Measurements from ENCODE around the gene NTN1. TPM values are rescaled to one million over a fixed set of nuclear protein-coding genes. Genes with fewer than 3 reads are reported as not detected.

The NTN1 gene
- total RNA-seq, 1 experiment from 2014 or later, result 1.2 TPM

- Histone ChIP-seq H3T11ph (ENCODE audit: low read length) (no peak overlapping the region), H3K56ac (ENCODE audit: insufficient read length, low read depth, low read length) (no peak overlapping the region), H2BK20ac (ENCODE audit: low read depth, low read length, poor library complexity, severe bottlenecking) (no peak overlapping the region), H3K9me3 (ENCODE audit: control insufficient read depth, low read depth, low read length) (no peaks in the 10 kb centered on the region), H3K27me3 (ENCODE audit: insufficient read depth, low read length) (no peaks in the 10 kb centered on the region), H3K23ac (ENCODE audit: insufficient read length, low read depth, low read length) (no peak overlapping the region), H2AK5ac (ENCODE audit: insufficient read length, low read length) (no peak overlapping the region), H2BK15ac (ENCODE audit: low read depth, low read length) (no peak overlapping the region), H3K79me1 (ENCODE audit: insufficient read depth, low read depth, low read length, poor library complexity, severe bottlenecking) (no peaks in the 10 kb centered on the region), H4K8ac (replicated peaks; ENCODE audit: insufficient read length, low read depth, low read length) (no peak overlapping the region), H3K4me1 (ENCODE audit: insufficient read depth, low read length) (peaks cover 2% of the 10 kb centered on the region; the same call in 1 of the 2 replicates), H3K4ac (ENCODE audit: low read depth, low read length) (no peak overlapping the region), H4K91ac (ENCODE audit: insufficient read length, low read depth, low read length) (no peak overlapping the region), H3K14ac (ENCODE audit: insufficient read depth, low read length) (no peak overlapping the region), H4K5ac (ENCODE audit: insufficient read length, low read depth, low read length) (no peak overlapping the region), H2AFZ (ENCODE audit: low read length) (no peak overlapping the region), H3K4me2 (ENCODE audit: insufficient read depth, insufficient read length, low read length) (no peak overlapping the region), H2BK5ac (ENCODE audit: insufficient read length, low read length) (no peak overlapping the region), H4K20me1 (ENCODE audit: control insufficient read depth, insufficient read depth, insufficient read length) (no peaks in the 10 kb centered on the region), H2BK120ac (ENCODE audit: low read depth, low read length, poor library complexity, severe bottlenecking) (no peak overlapping the region), H3K18ac (ENCODE audit: insufficient read length, low read depth, low read length) (no peak overlapping the region), H3K9ac (ENCODE audit: extremely low read depth, insufficient read length, low read length) (no peak overlapping the region), H3K79me2 (ENCODE audit: insufficient read depth, low read length) (no peaks in the 10 kb centered on the region), H3K27ac (ENCODE audit: insufficient read length, low read depth, low read length) (no peak overlapping the region), H3K23me2 (ENCODE audit: insufficient read length, low read depth, low read length, poor library complexity, severe bottlenecking) (peaks cover under 1% of the 10 kb centered on the region), H2BK12ac (ENCODE audit: insufficient read length, low read depth, low read length) (no peak overlapping the region)
- H3K4me1 Mint-ChIP-seq, result peaks cover 9 to 14% of the 10 kb centered on the region in 2 experiments
- H3K27ac Mint-ChIP-seq, result no peak overlapping the region
- WGBS (ENCODE audit: extremely low coverage, insufficient read length, low lambda C conversion rate), result no CpG with 5 or more reads among the region's 8 CpGs
- no peaks in the 10 kb centered on the region for H3K9me3 Mint-ChIP-seq
- H3K27me3 Mint-ChIP-seq (ENCODE audit: low read depth), result peaks cover 16% of the 10 kb centered on the region
- peaks cover 0 to 2% (median 0%) of the 10 kb centered on the region in 3 experiments; a peak in 1 of 7 replicates for H3K36me3 Mint-ChIP-seq (ENCODE audit: insufficient read depth in 1 of 3, low read depth in 3 of 3)
- DNase-seq, result no peak
- no peak for TF ChIP-seq CTCF (conservative IDR thresholded peaks at IDR 0.05)
- H3K4me3 Mint-ChIP-seq, result no peak overlapping the region
Measured at GRCh38 chr17:9234389-9234945, 213.2 kb downstream of the NTN1 start.
